NCI-H2081 treated with DMSO at 0.1 percent for 48 hours (cell line): ENCODE data around the gene IRX2.

Source experiments
- DNase-seq: peaks from one replicate; lab custom pipeline; 2025; lab: John Stamatoyannopoulos, UW

The IRX2 gene

GRCh38 chr5:2714026-2714425 lies 37.5 kb downstream of the IRX2 start:
- no peak for DNase-seq

DNA sequence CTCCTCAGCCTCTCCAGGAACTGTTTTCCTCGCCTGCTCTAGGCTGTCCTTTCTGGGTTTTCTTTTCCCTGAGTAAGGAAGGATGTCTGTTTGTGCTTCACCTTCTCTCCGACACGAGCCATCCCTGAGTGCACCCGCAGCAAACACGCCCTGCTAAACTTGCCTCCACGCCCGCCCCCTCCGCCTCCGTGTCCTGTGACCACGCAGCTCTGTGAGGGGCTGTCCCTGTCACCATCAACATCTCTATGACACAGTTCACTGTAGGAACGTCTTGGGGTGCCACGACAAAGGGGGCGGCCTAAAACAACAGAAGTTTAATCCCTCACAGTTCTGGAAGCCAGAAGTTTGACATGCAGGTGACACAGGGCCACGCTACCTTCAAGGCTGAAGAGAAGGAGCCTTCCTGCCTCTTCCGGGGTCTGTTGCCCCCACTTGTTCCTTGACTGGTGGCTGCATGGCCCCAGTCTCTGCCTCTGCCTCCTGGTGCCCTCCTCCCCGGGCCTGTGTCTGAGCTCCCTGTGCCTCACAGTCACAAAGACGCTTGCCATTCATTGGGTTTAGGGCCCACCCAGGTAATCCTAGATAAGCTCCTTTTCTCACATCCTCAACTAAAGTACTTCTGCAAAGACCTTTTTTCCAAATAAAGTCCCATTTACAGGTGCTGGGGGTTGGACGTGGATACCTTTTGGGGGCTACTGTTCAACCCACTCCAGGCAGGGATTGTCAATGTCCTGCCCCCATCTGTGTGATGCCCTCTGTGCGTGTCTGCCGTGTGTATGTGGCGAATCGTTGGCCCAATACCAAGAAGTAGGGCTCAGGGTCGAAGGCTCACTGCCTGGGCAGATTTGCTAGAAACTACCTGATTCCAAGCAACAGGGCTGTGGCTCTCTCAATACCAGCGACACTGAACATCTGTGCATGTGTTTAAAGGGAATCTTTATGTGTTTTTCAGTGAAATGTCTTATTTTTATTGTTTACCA lies 39.7 kb downstream of the IRX2 start:
- no peak for DNase-seq

DNA sequence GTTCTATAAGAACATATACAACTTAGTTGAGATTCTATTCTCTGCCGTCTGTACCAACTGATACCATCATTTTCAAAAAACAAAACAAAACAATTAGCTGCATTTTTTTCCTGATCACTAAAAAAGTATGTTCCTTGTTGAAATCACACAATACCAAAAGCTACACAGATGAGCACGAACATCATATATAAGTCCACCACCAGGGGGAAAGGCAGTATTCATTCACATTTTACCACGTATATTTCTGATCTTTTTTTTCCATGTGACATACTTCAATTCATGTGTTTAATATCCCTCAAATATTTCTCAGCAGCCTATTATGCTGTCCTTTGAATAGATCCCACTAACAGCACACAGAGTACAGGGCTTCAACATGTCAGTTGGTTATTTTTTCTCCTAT lies 40.6 kb downstream of the IRX2 start:
- no peak for DNase-seq

GRCh38 chr5:2709976-2710689 lies 41.3 kb downstream of the IRX2 start:
- DNase-seq: no peak

- no peak for DNase-seq
Observed at GRCh38 chr5:2708751-2709150, 42.7 kb downstream of the IRX2 start.

DNA sequence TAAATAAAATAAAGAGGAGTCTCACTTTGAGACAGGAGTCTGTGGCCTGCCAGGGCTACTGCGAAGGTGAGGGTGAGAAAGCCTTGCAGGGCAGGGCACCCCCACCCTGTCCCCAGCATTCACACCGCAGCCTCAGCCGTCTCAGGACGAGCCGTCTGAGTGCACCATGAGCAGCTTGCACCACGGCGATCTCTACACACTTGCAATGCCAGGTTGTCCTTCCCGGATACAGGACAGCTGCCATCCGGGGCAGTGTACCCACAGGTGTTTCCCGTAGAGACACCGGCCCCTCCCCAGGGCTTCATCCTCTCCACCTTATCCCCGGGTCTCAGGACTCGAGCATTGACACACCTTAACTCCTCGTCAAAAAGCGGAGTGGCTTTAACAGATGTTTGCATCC lies 43.3 kb downstream of the IRX2 start:
- no peak for DNase-seq

GRCh38 chr5:2705861-2706260 lies 45.6 kb downstream of the IRX2 start:
- no peak for DNase-seq

GRCh38 chr5:2704806-2705645 lies 46.5 kb downstream of the IRX2 start:
- DNase-seq: no peak

- no peak for DNase-seq
Observed at GRCh38 chr5:2704111-2704510, 47.4 kb downstream of the IRX2 start.

DNA sequence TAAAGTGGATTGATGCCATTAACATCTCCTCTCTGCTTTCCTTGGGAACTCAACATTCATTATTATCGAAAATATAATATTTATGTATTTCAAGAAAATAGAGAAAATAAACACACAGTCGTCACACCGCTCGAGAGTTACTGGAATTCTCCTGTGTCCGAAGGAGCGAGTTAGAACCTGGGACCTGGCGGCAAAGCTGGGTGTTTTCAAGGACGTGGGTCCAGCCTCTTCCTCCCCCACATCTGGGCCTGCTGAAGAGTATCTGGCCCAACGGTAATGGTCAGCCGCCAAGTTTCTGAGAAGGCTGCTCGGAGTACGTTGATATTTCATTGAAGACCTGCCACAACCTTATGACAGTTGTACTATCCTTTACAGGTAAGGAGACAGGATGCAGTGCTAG lies 47.9 kb downstream of the IRX2 start:
- DNase-seq: no peak

GRCh38 chr5:2703041-2703440 lies 48.4 kb downstream of the IRX2 start:
- no peak for DNase-seq

- no peak for DNase-seq
Observed at GRCh38 chr5:2702096-2702879, 49.2 kb downstream of the IRX2 start.

- no peak for DNase-seq
Observed at GRCh38 chr5:2701592-2701991, 49.9 kb downstream of the IRX2 start.

DNA sequence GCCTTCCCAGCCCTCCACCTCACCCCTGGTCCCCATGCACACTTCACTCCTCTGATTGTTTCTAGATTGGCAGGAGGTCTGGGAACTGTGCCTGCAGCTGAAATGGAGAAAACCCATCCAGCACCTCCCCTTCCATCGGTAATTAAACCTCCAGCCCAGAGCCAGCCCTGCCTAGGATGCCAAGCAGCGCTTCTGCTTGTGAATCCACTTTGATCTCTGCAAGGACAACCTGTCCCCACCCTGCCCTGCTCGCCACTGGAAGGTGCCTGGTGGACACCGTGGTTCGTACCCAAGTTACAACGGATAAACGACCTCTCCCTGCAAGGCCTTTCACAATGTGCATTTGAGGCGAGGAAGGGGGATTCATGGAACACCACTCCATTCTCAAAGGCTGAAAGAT lies 50.6 kb downstream of the IRX2 start:
- no peak for DNase-seq

GRCh38 chr5:2699686-2700085 lies 51.8 kb downstream of the IRX2 start:
- no peak for DNase-seq

DNA sequence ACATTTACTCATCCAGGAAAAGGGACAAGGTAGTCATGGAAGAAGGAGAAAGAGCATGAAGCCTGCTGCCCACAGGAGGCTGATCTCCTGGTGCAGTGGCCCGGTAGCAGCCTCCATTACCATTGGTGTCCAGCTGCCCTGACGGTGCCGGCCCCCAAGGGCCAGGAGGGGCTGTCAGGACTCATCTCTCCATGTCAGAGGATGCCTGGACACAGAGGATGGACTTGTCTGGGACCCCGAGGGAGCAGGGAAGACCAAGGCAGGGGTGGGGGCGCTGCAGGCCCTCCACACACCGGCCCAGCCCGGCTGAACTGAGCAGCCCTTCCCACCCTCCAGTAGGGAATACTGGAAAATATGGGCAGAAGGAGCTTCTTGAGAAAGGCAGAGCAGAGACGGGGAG lies 52.2 kb downstream of the IRX2 start:
- no peak for DNase-seq

DNA sequence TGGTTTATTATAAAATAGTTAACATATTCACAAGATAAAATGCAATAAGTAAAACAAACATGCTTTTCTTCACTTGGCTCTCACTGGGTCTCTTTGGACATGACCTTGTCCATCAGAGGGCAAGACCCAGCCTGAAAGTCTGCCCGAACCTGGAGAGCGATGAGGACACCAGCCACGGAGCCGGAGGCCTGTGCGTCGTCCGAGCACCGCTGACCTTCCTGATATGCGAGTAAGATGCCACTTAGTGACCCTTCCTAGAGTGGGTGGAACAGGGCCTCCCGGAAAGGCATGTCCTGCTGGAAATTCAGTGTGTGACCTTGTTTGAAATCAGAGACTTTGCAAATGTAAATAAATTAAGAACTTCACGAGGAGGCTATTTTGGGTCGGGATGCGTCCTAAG lies 52.9 kb downstream of the IRX2 start:
- no peak for DNase-seq

- no peak for DNase-seq
Observed at GRCh38 chr5:2697446-2698200, 53.9 kb downstream of the IRX2 start.

GRCh38 chr5:2697041-2697440 lies 54.4 kb downstream of the IRX2 start:
- DNase-seq: no peak
